Fibroblast of peridontal ligament (primary cell): Measurements from ENCODE around the gene HERC2.
"Not testable (repeated sequence)": the region's sequence is repeated elsewhere in the genome, so short reads cannot be mapped to it uniquely, and the experiment has no call there.

Source experiments
- DNase-seq: peaks from one replicate; pipeline ENCODE4 v3.0.0-alpha.2; 2010; ENCODE audit errors: extremely low read depth

The HERC2 gene

GRCh38 chr15:28131946-28132345, 190.0 kb downstream of the HERC2 start:
- DNase-seq: no peak

DNA sequence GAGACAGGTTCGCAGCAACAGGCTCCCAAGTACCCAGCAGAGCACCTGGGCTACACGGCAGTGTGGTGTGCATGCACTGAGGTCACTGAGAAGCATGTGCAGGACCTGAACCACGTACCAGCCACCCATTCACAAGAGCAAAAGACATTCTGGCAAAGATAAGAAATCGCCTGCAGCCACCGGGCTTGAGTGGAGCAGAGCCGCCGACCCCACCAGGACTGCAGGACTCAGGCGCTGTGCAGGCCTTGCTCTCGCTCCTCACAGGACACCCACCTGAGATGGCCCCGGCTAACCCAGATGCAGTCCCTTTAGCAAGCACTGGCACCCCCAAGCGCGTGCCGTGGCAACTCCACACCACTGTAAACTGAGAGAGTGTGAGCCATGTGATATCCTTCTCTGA, 190.6 kb downstream of the HERC2 start:
- no peak for DNase-seq

GRCh38 chr15:28130651-28131050, 191.3 kb downstream of the HERC2 start:
- no peak for DNase-seq

DNA sequence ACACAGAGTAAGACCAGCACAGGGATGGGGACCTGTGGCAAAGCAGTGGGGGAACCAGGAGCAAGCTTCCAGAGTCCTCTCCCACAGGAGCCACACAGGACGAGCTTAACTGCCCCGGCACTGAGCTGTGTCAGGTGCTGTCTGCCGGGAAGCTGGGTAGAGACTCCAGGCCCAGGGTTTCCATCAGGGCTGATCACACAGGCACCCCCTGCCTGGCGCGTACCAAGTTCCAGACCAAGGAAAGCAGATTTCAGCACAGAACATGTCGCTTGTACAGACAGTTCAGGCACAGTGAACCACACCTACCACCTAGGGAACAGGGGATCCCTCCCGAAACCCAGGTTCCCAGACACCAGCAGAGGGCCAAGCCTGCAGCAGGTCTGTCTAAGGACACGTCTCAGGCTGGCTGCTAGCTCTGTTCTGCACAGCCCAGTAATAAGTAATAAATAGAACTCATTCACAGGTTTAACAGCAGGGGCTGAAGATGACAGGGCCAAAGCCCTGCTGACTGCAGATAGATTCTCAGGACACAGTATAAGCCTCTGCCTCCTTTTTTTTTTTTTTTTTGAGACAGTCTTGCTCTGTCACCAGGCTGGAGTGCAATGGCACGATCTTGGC, 192.6 kb downstream of the HERC2 start:
- no peak for DNase-seq

GRCh38 chr15:28128031-28128430, 193.9 kb downstream of the HERC2 start:
- no peak for DNase-seq

DNA sequence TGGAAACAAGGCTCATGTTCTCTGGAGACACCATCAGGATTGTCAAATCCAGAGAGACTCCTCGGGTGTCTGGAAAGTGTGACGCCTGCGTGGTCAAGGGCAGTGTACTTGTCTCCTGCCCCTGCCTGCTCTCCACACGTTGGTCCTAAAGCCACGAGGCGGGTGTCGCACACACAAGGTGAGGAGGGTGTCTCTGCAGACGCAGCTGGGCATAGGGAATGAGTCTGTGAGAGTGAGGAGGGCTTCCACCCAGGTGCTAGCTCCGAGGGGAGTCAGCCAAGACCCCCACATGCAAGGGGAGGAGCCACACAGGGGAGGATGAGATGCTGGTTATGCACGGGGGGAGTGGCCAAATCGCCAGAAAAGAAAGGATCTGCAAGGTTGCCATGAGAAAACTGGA, 194.9 kb downstream of the HERC2 start:
- DNase-seq: no peak

DNA sequence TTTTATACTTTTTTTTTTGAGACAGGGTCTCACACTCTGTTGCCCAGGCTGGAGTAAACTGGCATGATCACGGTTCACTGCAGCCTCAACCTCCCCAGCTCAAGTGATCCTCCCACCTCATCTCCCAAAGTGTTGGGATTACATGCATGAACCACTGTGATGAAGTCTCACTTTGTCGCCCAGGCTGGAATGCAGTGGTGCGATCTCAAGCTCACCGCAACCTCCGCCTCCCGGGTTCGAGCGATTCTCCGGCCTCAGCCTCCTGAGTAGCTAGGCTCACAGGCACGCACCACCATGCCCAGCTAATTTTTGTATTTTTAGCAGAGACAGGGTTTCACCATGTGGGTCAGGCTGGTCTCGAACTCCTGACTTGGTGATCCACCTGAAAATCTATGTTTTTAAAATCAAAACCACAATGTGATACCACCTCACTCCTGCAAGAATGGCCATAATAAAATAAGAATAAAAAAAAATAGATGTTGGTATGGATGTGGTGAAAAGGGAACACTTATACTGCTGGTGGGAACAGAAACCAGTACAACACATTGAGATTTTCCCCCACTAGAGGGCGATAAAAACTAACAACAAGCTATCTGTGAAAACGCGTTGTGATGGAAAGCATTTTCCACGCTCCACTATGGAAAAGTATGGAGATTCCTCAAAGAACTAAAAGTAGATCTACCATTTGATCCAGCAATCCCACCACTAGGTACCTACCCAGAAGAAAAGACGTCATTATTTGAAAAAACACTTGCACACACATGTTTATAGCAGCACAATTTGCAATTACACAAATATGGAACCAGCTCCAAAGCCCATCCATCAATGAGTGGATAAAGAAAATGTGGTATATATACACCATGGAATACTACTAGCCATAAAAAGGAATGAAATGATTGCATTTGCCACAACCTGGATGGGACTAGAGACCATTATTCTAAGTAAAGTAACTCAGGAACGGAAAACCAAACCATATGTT, 196.0 kb downstream of the HERC2 start:
- DNase-seq: peak; percentile 81

- DNase-seq: no peak
Observed at GRCh38 chr15:28124841-28125240, 197.1 kb downstream of the HERC2 start.

GRCh38 chr15:28123408-28124023, 198.5 kb downstream of the HERC2 start:
- DNase-seq: peak; percentile 69

- DNase-seq: no peak
Observed at GRCh38 chr15:28122038-28122949, 199.7 kb downstream of the HERC2 start.

- DNase-seq: not testable (repeated sequence)
Observed at GRCh38 chr15:28121577-28121976, 200.4 kb downstream of the HERC2 start.

GRCh38 chr15:28120359-28120640, 201.7 kb downstream of the HERC2 start:
- DNase-seq: no peak

GRCh38 chr15:28118531-28118930, 203.4 kb downstream of the HERC2 start:
- no peak for DNase-seq

DNA sequence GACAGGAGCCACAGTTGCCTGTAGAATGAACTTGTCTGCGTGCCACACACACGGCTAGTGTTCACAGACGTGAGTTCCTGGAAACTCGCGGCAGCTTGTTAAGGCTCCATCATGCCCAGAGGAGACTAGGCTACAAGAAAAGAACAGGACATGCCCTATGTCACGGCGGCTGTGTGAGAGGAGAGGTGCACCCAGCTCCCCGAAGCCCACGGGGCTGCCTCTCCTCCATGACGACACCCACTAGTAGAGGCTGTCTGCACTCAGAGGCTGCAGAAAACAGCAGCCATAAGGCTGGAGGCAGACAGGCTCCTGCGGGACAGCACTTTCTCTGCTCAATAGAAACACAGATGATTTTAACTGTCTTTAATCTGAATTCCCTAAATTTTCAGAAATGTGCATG, 203.9 kb downstream of the HERC2 start:
- DNase-seq: no peak

DNA sequence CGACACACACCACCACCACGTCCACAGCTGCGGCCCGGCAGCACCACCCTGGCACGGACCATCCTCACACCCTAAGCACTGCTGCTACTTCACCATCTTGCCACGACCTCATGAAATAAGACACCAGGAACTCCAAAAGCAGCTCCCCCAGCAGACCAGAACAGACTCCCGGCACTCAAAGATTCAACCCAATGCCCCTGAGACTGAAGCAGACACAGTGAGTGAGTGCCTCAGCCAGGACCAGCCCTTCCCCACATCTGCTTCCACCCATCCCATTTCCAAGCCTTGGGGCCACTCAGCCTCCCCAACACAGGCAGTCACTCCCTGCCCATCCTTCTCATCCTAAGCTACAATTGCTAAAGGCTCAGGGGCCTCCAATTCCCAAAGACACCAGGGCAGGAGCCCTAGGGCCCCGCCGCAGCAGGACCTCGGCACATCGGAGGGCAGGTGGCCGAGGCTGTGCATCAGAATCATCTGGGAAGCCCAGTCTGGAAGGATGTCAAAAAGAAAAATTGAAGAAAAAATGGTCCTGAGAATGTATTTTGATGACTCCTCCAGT, 204.5 kb downstream of the HERC2 start:
- DNase-seq: no peak

DNA sequence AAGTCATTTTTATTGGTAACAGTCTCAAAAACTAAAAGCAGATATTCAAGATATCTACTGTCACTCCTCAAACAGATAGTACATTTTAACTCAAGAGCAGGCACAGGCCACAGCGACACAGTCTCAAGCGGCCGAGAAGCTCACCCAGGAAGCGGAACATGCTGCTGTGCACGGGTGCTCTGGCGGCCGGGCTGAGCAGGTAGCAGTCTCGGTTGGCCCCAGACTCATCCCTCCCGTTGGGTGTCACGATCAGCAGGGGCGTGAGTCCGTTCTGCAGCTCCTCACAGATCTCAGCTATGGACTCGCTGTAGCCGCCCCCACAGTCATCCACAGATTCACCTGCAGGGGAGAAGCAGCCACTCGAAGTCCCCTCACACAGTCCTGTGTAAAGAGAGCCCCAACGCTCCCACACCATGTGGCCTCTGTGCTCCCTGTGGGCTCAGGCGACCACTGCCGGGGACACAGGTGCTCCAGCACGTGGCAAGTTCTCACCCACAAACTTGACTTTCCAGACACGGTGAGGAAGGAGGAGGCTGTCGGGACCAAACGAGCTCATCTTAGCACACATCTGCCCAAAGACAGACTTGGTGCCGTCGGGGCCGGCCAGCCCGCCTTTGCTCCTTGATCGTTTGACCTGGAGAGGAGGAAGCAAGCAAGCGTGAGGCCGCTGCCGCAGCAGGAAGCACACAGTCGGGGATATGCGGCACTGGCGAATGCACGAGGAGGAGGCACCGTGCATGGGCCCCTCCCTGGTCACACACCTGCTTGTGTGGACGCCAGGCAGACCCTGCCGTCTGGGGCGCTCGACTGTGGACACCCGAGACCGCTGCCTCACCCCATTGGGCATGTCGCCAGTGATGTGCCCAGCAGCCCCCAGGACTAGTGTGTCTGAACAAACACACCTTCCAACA, 205.2 kb downstream of the HERC2 start:
- DNase-seq: no peak

- no peak for DNase-seq
Observed at GRCh38 chr15:28115871-28116270, 206.1 kb downstream of the HERC2 start.

GRCh38 chr15:28114721-28115622, 207.0 kb downstream of the HERC2 start:
- DNase-seq: no peak

- DNase-seq: no peak
Observed at GRCh38 chr15:28114114-28114455, 207.9 kb downstream of the HERC2 start.
